ENCODE data around the gene GINS2. TPM values are rescaled to one million over a fixed set of nuclear protein-coding genes. Genes with fewer than 3 reads are reported as not detected.
A peak's percentile ranks its signal among the peaks of the same experiment; 100 is the strongest.

The GINS2 gene
- total RNA-seq, 1 donor from 2014 or later = 4.2 TPM

DNA sequence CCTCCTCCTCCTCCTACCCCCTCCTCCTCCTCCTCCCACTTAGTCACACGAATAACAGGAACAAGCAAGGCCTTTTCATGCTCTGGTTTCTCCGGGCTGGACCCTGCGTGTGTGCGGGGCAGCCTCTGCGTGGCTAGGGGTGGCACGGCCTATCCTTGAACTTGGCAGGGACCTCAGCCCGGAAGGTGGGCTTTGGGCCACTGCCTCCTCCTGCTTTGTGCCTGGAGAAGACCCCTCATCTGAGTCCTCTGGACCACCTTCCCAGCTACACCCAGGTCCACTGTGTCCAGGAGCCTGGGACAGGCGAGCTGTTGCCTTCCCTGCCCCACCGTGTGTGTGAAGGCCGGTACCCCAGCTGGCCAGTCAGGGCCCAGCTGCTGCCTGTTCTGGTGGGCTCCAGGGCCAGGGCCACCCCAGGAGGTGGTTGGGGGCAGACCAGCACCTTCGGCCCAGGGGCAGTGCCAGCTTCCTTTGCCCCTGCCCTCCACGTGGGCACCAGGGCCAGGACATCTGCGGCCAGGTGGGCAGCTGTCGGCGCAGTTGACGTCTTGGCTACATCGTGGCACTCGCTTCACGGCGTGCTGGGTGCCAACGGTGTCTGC, 35.4 kb downstream of the GINS2 start:
- DNase-seq = no peak

DNA sequence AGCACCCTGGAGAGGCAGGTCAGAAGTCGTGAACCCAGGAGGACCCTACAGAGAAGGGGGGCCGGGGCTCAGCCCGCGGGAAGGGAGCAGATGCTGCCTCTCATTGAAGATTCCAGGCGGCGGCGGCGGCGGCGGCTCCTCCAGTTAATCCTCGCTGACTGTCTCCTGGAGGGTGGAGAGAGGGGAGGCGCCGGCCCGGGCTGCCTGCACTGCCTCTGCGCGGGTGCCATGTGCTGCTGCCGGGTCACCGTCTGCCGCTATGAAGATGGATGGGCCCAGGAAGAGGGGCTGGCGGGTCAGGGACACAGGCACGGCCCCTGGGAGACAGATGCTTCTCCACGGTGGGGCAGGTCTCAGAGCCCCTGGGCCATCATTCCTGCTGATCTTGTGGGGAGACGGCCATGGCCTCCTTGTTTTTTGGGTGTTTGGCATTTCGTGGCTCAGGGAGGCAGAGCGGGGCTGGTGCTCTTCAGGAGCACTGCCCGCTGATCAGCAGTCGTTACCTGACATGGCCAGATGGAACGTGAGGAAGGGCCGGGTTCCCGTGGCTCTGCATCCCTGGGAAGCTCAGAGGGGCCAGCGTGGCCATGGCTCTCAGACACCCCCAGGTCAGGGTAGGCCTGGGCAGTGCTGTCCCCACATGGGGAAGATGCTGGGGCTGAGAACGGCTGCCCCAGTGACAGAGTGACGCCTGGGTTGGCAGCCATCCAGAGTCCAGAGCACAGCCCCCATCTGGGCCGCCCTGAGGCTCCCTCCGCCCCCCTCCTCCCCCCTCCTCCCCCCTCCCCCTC, 36.1 kb downstream of the GINS2 start:
- peak; percentile 43 for DNase-seq

DNA sequence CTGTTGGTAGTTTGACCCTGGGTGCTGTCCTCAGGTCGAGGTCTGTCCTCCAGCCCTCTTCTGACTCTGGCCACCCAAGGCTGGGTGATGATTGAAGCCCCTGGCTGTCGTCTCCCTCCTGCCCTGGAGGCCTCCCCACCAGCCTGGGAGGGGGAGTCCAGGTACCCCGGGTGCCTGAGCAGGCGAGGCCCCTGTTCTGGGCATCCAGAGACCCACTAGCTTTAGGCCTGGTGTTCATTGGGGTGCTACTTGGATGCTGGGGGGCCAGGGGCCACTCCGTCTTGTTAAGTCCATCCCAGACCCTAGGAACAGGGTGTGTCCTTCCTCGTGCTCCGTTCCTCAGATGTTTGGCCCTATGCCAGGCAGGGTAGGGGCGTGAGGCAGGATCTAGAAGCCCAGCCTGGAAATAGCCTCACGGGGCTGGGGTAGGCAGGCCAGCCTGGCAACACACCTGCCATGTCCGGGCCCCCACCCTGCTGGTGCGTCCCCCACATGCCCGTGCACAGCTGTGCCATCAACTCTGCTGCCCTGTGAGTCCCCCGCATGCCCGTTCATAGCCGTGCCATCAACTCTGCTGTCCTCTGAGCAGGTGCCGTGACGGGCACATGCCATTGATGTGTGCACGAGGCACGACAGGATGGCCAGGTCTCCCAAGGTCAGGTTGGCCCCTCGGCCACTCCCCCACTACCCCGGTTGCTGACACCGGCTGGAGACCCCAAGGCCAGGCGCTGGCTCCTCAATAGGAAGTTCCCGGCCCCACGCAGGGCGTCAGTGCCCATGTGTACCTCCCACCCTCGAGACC, 36.9 kb downstream of the GINS2 start:
- no peak for DNase-seq

DNA sequence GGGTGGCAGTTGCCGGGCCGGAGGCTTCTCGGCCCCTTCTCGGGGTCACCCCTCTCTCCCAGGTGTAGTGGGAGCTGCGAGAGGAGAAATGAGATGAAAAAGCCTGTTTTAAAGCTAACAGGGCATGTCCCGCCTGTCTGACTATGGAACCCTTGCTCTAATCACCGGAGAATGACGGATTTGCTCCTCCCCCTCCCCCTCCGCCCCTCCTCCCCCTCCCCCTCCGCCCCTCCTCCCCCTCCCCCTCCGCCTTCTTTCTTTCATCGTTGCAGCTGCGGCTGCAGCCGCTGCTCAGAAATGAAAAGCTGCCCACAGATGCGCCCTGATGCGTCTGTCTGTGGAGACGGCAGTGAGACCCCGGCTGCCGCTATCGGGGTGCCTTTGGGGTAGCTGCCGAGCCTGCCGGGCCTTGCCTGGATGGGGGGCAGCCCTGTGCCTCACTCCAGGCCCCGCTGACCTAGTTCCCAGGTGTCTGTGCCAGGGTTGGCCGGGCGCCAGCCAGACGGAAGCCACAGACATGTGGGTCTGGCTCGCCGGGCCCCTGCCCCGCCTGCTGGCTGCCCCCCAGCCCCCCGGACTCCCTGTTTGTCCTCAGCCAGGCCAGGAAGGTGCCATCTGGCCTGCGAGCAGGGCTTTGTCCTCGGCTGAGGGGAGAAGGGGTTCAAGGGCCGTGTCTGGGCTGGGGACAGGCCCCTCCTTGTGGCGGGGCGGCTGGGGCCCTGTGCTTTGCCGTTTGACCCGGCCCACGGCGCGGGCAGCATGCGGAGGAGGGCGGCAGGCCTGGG, 37.7 kb downstream of the GINS2 start:
- DNase-seq = peak; percentile 34

DNA sequence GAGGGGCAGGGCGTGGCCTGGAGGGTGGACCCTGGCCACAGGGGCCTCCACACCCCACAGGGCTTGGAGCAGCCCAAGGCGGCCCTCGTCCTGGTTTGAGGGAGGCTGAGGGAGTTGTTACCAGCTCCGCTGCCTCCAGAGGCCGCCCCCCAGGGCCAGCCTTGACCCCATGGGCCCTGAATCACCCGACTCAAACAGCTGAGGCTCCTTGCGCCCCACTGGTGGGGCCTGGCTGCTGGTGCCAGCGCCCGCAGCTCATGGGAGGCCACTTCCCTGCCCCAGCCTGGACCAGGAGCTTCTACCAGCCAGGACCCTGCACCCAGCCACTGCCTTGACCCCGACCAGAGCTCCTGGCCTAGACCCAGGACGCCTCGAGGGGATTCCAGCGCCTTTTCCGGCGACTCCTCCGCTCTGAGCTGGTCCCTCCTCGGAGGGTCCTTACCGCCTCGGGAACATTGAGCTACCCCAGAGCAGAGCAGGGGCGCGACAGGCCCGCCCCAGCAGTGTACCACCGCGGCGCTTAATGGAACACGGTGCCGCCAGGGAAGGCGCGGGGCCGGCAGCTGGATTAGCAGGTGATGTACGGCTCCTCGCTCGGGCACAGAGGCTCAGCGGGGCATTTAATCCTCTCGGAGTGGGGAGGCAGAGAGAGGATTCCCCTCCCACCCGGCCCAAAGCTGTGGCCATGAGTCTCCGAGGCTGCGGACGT, 38.5 kb downstream of the GINS2 start:
- DNase-seq = no peak

DNA sequence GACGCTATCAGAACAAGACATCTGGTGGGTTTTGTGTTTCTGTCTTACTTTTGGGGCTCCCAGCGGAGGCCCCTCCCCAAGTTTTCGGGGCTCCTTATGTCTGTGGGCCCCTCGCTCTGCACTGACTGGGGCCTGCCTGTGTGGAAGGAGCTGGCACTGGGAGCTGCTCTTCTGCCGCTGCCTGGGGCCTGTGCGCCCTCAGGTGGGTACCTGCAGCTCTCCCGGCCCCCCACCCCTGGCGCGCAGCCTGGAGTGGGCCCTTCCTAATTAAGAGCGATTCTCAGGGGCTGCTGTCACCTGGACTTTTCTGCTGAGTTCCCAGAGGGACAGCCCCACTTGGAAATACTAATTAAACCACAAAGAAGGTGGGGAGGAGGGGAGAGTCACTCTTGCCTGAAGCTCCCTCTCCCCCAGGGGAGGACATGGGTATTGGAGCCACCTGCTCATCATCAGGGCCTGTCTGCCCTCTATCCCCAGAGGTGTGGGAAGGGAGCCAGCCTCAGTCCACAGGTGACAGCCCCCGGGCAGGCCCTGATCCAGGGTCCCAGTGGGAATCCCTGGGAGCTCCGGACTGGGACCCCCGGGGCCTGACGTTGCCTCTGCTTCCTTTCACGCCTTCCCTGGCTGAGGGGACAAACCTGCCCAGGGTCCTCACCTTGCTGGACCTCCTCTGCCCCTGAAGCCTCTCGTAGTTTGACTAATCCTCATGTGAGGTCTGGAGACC, 39.2 kb downstream of the GINS2 start:
- no peak for DNase-seq

DNA sequence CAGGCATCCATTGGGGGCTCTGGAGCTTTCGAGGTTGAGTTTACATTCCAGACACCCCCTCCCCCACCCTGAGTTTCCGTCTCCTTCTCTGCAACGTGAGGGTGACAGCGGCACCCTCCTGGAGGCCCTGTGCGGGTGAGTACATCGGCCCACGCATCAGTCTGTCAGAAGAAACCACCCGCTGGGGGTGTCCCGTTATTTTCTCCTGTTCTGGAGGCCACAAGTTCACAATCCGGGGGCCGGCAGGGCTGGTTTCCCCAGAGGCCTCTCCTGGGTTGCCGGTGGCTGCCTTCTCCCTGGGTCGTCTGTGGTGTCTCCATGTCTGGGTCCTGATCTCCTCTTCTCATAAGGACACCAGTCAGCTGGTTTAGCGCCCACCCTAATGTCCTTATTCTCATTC, 39.9 kb downstream of the GINS2 start:
- DNase-seq = no peak

DNA sequence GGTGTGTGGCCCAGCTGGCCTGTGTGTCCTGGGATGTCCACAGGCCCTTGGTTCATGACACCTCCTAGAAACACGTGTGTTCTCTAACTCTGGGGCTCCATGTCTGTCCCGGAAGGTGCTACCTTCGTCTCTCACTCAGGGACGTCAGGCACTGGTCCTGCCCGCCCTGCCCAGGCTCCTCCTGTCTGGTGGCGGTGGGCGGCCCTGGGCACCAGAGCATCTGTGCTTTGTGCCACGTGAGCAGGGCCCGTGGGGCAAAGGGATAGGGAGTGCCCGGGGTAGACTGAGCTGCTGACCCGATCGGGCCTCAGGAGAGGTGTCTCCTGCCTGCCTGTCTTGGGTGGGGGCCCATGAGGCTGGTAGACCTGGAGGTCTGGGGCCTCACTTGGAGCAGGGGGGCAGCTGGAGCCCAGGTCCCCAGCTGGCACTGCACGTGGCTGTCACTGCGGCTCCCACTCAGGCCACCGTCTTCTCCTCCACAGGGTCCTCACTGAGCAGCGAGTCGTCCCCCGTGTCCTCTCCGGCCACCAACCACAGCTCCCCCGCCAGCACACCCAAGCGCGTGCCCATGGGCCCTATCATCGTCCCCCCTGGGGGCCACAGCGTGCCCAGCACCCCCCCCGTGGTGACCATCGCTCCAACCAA, 40.6 kb downstream of the GINS2 start:
- DNase-seq = no peak

DNA sequence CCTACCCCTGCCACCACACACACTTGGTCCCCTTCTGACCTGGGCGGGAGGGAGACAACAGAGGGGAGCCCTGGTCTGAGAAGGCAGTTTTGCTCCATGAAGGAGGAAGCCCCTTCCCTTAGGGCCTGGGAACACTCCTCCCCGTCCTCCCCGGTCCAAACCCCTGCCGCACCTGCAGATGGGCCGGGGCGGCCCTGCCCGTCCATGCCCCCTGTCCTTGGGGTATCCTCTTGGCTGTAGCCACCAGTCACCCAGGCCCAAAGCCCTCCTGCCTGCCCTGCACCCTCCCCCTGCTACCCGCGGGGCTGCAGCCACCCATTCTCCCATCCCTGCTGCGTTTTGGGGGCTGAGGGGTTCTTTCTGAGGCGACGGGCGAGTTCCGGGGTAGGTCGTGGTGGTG, 41.8 kb downstream of the GINS2 start:
- DNase-seq = no peak

DNA sequence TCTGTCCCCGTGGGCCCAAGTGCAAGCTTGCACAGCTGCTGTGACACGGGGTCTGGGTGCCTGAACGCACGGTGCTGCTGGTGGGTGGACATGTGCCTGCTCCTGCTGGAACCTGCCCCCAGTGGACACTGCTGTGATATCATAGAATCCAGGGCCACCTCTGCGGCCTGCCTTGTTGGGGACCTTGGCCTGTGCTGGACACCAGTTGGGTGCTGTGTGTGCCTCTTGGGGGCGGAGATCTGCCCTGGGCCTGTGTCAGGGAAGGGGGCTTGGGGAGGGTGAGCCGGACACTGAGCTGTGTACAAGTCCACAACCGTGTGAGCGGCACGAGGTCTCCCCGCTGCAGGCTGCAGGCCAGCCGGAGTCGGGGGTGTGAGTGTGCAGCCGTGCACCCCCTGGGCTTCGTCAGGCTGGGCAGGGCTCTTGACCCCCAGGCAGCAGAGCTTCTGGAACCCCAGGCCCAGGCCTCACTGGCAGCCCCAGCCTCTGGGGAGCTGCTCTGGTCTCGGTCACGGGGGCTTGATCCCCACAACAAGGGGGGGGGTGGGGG, 42.3 kb downstream of the GINS2 start:
- no peak for DNase-seq

DNA sequence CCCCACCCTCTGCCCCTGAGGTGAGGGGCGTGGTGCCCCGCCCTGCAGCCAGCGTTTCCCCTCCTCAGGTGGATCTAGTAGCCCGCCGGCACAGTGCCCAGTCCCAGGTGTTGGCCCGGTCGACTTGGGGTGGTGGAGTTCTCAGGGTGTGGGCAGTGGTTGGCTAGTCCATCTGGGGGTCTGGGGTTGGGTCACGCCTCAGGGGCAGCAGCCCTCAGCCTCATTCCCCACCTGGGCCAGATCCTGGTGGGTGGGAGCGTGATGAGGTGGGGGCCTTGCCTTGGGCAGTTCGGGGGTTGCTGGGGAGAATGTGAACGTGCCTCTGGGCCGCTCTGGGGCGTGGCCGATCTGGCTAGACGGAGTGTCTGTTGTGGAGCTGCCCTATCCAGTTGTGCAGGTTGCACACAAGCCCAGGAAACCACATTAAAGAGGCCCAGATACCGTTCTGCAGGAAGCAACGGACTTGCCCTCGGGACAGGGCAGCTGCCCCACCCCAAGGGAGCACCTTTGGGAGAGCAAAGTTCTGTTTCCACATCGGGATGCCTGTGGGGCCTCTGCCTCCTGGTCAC, 43.6 kb downstream of the GINS2 start:
- no peak for DNase-seq

DNA sequence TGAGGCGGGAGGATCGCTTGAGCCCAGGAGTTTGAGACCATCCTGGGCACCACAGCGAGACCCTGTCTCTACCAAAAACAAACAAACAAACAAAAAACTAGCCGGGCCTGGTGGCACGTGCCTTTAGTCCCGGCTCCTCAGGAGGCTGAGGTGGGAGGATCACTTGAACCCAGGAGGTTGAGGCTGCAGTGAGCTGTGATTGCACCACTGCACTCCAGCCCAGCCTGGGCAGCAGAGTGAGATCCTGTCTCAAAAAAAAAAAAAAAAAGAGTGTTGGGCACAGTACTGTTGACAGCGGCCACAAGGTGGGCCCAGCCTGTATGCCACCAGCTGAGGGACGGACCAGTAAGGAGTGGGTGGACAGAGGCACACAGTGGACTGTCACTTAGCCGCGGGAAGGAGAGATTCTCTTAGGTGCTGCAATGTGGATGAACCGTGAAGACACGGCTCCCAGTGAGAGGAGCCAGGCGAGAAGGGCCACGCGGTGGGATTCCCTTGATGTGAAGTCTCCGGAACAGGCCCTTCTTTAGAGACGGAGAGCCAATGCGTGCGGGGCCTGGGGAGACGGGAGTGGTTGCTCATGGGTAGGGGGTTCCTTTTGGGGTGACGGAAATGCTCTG, 44.6 kb downstream of the GINS2 start:
- DNase-seq = no peak

DNA sequence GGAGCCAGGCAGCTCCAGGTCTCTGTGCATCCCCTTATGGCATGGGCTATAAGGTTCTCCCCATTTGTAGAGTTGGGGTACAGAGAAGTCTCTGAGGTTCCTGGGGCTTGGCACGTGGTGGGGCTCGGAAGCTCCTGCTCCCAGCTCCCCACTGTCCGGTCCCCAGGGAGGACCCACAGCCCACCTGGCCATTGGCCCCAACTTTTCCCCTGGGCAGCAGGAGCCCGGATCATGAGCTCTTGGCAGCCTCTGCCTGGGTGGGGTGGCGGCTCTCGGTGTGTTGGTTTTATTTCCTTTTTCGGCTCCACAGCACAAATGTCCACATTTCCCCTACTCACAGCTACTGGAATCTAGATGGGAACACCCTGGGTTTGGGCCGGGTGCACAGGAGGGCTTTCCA, 45.1 kb downstream of the GINS2 start:
- no peak for DNase-seq

DNA sequence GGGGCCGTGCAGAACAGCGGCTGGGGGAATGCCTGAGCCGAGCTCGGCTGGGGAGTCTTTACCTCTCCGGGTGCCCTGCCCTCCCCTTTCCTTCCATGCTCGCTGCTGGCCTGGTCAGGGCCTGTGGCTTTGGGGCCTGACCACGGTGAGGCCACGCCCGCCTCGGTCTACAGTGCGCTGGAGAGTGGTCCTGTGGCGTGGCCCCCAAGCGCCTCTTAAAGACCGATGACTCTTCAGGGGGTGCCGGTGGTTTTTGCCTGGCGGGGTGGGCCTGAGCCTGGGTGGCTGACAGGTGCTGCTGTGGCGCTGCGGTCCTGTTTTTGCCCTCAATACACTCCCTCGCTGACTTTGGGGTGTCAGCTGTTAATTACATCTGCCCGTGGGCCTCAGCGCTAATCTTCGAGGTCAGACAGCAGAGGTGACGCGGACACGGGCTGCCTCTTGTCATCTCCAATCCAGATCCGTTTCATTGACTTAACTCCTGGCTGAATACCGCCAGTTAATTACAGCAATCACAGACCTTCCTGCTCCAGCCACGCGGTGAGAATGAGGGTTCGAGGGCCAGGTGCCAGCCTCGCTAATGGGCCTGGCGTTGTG, 45.9 kb downstream of the GINS2 start:
- DNase-seq = no peak

DNA sequence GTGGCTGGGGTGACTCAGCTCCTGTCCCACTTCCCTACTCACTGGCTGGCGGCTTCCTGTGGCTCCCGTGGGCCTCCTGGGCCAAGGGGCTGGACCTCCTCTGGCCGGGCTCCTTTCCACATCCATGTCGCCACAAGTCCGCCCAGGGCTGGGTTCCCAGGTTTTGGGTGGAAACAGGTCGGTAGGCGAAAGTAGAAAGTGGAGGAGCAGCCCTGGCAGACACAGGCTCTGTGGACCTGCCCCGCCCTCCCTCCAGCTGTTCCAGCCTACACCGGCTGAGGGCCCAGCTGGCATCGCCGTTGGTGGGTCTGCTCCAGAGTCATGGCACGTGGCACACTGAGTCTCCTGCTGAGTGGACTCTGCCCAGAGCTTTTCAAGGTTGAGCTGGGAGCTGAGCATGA, 47.0 kb downstream of the GINS2 start:
- no peak for DNase-seq

DNA sequence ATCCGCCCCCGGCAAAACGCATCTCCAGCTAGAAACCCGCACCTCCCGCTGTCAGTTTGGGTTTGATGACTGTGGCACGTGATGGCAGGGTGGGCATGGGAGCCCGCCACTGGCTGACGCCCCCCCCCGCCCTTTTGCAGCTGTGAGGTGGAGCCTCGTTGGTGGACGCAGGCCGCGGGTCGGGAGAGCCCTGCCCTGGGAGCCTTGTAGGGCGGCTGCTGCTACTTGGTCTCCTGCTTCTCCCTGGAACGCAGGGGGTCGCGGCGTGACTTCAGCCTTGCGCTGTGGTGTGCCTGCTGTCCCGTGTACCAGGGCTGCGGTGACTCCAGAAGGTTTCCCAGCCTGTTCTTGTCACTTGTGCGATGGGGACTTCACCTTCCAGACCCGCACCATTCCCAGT, 47.4 kb downstream of the GINS2 start:
- no peak for DNase-seq

DNA sequence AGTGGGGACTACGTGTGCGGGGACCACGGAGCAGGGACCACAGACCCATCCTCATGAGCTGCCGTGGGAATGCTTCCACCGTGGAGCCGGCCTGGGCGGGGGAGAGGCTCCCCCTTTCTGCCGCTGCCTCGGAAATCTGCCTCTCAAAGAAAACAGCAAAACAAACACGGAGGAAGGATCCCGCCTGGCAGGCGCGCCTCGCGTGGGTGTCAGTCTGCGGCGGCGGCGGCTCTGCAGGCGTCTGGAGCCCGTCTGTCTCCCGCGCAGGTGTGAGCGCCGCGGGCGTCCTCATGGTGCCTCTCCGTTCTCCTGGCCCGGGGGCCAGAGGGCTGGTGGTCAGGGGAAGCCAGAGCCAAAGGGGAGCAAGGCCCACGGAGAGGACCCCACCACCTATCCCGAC, 48.2 kb downstream of the GINS2 start:
- no peak for DNase-seq

DNA sequence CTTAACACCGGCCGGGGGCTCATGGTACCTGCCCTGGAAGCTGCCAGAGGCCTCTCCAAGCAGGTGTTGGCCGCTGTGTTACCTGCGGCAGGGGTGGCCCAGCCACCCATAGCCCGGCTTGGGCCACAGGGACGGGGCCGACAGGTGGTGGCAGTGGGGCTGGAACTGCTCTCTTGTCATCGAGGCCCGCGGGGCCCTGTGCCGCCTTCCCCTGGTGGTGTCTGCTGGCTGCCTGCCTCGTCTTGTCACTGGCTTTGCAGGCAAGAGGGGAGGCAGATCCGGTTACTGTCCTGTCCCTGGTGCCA, 48.5 kb downstream of the GINS2 start:
- DNase-seq = no peak

DNA sequence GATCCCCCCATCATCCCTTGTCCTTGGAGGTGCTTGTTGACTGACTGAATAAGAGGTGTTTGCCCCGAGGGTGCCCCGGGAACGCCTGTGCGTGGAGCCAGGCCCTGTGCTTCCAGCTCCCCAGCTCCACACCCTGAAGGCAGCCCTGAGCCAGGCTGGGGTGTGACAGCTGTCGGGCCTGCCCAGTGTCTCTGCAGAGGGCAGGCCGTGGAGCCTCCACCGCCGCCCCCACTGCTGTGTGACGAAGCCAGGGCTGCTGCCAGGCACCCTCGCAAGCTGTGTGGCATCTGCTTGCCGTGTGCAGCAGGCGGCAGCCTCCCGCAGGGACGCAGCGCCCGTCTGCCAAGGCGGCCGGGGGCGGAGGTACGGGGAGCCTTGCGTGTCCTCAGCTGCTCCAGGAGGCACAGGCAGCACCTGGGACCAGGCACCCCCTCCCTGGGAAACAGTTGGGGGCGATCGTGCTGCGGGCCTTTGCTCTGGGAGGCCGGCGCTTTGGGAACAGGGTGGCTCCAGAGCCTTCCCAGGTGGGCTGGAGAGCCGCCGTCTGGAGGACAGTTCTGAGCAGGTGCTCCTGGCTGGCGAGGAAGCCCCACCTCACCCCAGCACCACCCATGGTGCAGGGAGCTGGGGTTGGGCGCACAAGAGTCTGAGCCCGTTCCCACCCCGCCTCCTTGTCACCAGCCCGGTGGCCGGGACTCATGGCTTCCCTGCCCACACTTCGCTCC, 49.1 kb downstream of the GINS2 start:
- DNase-seq = peak; percentile 74

All from occipital lobe (tissue), 2 donors.